ENCODE measurements around the gene MCM9. TPM values are rescaled to one million over a fixed set of nuclear protein-coding genes. Genes with fewer than 3 reads are reported as not detected.

MCM9 gene
- total RNA-seq, 1 experiment from 2014 or later = 18.6 TPM

DNA sequence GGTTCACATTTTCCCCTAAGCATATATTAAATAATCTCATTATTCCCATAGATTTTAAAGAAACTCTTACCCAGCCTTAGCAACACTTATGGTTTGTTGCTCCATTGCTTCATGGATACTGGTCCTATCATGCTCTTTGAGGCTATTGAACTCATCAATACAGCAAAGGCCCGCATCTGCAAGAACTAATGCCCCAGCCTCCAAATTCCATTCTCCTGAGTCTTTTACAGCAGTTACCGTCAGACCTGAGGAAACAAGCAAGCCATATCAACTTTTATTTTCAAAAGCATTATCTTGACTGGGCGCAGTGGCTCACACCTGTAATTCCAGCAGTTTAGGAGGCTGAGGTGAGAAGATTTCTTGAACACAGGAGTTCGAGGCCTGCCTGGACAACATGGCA, 78.7 kb downstream of the MCM9 start:
- no CpG with 5 or more reads among the region's 4 CpGs for WGBS (ENCODE audit: extremely low coverage, insufficient read length, low lambda C conversion rate)
- H3K27me3 ChIP-seq (ENCODE audit: insufficient read depth, low read length) = no peaks in the 10 kb centered on the region
- H3K9me3 Mint-ChIP-seq = no peaks in the 10 kb centered on the region
- no peak overlapping the region for H3K27ac ChIP-seq (ENCODE audit: insufficient read length, low read depth, low read length)
- TF ChIP-seq, protein P1, sequence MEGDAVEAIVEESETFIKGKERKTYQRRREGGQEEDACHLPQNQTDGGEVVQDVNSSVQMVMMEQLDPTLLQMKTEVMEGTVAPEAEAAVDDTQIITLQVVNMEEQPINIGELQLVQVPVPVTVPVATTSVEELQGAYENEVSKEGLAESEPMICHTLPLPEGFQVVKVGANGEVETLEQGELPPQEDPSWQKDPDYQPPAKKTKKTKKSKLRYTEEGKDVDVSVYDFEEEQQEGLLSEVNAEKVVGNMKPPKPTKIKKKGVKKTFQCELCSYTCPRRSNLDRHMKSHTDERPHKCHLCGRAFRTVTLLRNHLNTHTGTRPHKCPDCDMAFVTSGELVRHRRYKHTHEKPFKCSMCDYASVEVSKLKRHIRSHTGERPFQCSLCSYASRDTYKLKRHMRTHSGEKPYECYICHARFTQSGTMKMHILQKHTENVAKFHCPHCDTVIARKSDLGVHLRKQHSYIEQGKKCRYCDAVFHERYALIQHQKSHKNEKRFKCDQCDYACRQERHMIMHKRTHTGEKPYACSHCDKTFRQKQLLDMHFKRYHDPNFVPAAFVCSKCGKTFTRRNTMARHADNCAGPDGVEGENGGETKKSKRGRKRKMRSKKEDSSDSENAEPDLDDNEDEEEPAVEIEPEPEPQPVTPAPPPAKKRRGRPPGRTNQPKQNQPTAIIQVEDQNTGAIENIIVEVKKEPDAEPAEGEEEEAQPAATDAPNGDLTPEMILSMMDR (conservative IDR thresholded peaks at IDR 0.05) = no peak
- H2BK12ac ChIP-seq (ENCODE audit: insufficient read length, low read depth, low read length) = no peak overlapping the region
- no peak overlapping the region for H3K27ac Mint-ChIP-seq
- no peak overlapping the region for H4K91ac ChIP-seq (ENCODE audit: insufficient read length, low read depth, low read length)
- H4K8ac ChIP-seq (replicated peaks; ENCODE audit: insufficient read length, low read depth, low read length) = no peak overlapping the region
- H3K4me1 Mint-ChIP-seq = peaks cover 5 to 10% of the 10 kb centered on the region in 2 experiments; a peak in 3 of 4 replicates
- no peaks in the 10 kb centered on the region for H4K20me1 ChIP-seq (ENCODE audit: control insufficient read depth, insufficient read depth, insufficient read length)
- no peaks in the 10 kb centered on the region; the same call in 1 of the 2 replicates for H3K4me1 ChIP-seq (ENCODE audit: insufficient read depth, low read length)
- no peak overlapping the region for H2AFZ ChIP-seq (ENCODE audit: low read length)
- no peak overlapping the region for H4K5ac ChIP-seq (ENCODE audit: insufficient read length, low read depth, low read length)
- no peaks in the 10 kb centered on the region for H3K79me2 ChIP-seq (ENCODE audit: insufficient read depth, low read length)
- H3K23me2 ChIP-seq (ENCODE audit: insufficient read length, low read depth, low read length, poor library complexity, severe bottlenecking) = no peaks in the 10 kb centered on the region
- H2BK5ac ChIP-seq (ENCODE audit: insufficient read length, low read length) = no peak overlapping the region
- no peaks in the 10 kb centered on the region for H3K79me1 ChIP-seq (ENCODE audit: insufficient read depth, low read depth, low read length, poor library complexity, severe bottlenecking)
- DNase-seq = no peak
- H2BK15ac ChIP-seq (ENCODE audit: low read depth, low read length) = no peak overlapping the region
- no peak overlapping the region for H3K56ac ChIP-seq (ENCODE audit: insufficient read length, low read depth, low read length)
- H3T11ph ChIP-seq (ENCODE audit: low read length) = no peak overlapping the region
- no peaks in the 10 kb centered on the region for H3K27me3 Mint-ChIP-seq (ENCODE audit: low read depth)
- no peak overlapping the region for H2BK120ac ChIP-seq (ENCODE audit: low read depth, low read length, poor library complexity, severe bottlenecking)
- H3K18ac ChIP-seq (ENCODE audit: insufficient read length, low read depth, low read length) = no peak overlapping the region
- no peak overlapping the region for H2AK5ac ChIP-seq (ENCODE audit: insufficient read length, low read length)
- no peak overlapping the region for H3K4me3 Mint-ChIP-seq
- no peak overlapping the region for H3K4ac ChIP-seq (ENCODE audit: low read depth, low read length)
- no peak overlapping the region for H2BK20ac ChIP-seq (ENCODE audit: low read depth, low read length, poor library complexity, severe bottlenecking)
- no peak overlapping the region for H3K9ac ChIP-seq (ENCODE audit: extremely low read depth, insufficient read length, low read length)
- H3K4me2 ChIP-seq (ENCODE audit: insufficient read depth, insufficient read length, low read length) = no peak overlapping the region
- H3K23ac ChIP-seq (ENCODE audit: insufficient read length, low read depth, low read length) = no peak overlapping the region
- no peaks in the 10 kb centered on the region for H3K9me3 ChIP-seq (ENCODE audit: control insufficient read depth, low read depth, low read length)
- no peak overlapping the region for H3K14ac ChIP-seq (ENCODE audit: insufficient read depth, low read length)
- H3K36me3 Mint-ChIP-seq (ENCODE audit: insufficient read depth in 1 of 3, low read depth in 3 of 3) = no peaks in the 10 kb centered on the region

Measured in H9 (cell line).